Stimulated activated CD4-positive, alpha-beta T cell treated with anti-CD3 and anti-CD28 coated beads, Interleukin-1b, Interleukin-23, amount 100 ng/mL, for 24 hours (primary cell): ENCODE measurements around the gene DOCK1.

Experiments
- DNase-seq, 4 experiments: peaks; one replicate each; pipeline ENCODE4 v3.0.0-alpha.2; 2020; ENCODE audit warnings: low read depth in 4 of 4, low spot score in 1 of 4

The DOCK1 gene

GRCh38 chr10:127071126-127071525, 165.9 kb downstream of the DOCK1 start:
- no peak for DNase-seq

GRCh38 chr10:127073666-127074065, 168.4 kb downstream of the DOCK1 start:
- DNase-seq: no peak

GRCh38 chr10:127079392-127079791, 174.2 kb downstream of the DOCK1 start:
- no peak for DNase-seq

GRCh38 chr10:127080317-127080716, 175.1 kb downstream of the DOCK1 start:
- no peak for DNase-seq

GRCh38 chr10:127081851-127082345, 176.7 kb downstream of the DOCK1 start:
- no peak for DNase-seq

- DNase-seq: no peak
Measured at GRCh38 chr10:127082651-127083050, 177.4 kb downstream of the DOCK1 start.

GRCh38 chr10:127085957-127086356, 180.7 kb downstream of the DOCK1 start:
- no peak for DNase-seq

- DNase-seq: no peak
Measured at GRCh38 chr10:127088908-127089307, 183.7 kb downstream of the DOCK1 start.

GRCh38 chr10:127089446-127089845, 184.2 kb downstream of the DOCK1 start:
- no peak for DNase-seq

GRCh38 chr10:127090138-127090537, 184.9 kb downstream of the DOCK1 start:
- DNase-seq: no peak

GRCh38 chr10:127091354-127091753, 186.1 kb downstream of the DOCK1 start:
- DNase-seq: no peak

- no peak for DNase-seq
Measured at GRCh38 chr10:127092916-127093315, 187.7 kb downstream of the DOCK1 start.

- DNase-seq: no peak
Measured at GRCh38 chr10:127094984-127095383, 189.8 kb downstream of the DOCK1 start.

GRCh38 chr10:127100983-127101615, 195.9 kb downstream of the DOCK1 start:
- no peak for DNase-seq

GRCh38 chr10:127102176-127102575, 196.9 kb downstream of the DOCK1 start:
- DNase-seq: no peak

- DNase-seq: no peak
Measured at GRCh38 chr10:127115100-127115499, 209.9 kb downstream of the DOCK1 start.

- DNase-seq: peak in 1 of 4 experiments; percentile 3
Measured at GRCh38 chr10:127117125-127117524, 211.9 kb downstream of the DOCK1 start.

- DNase-seq: no peak
Measured at GRCh38 chr10:127118034-127118433, 212.8 kb downstream of the DOCK1 start.

- no peak for DNase-seq
Measured at GRCh38 chr10:127119936-127120335, 214.7 kb downstream of the DOCK1 start.

- DNase-seq: no peak
Measured at GRCh38 chr10:127122831-127123230, 217.6 kb downstream of the DOCK1 start.

GRCh38 chr10:127123626-127124025, 218.4 kb downstream of the DOCK1 start:
- no peak for DNase-seq

GRCh38 chr10:127125331-127125730, 220.1 kb downstream of the DOCK1 start:
- no peak for DNase-seq

- DNase-seq: no peak
Measured at GRCh38 chr10:127127822-127128221, 222.6 kb downstream of the DOCK1 start.
